OCI-LY1 (cell line): Measurements from ENCODE around the gene KHDC4.

ENCODE experiments used
- EZH2 ChIP-seq: fragments of 200-600 bp; sonication (generic), shearing (Covaris generic); IDR thresholded peaks from 2 replicates; pipeline ENCODE4 v1.8.0; 2017; ENCODE audit warnings: borderline replicate concordance, mixed run types, mild to moderate bottlenecking, antibody characterized with exemption, low read length, moderate library complexity, mixed read lengths
- TF ChIP-seq, protein P1 (sequence below): fragments of 200-600 bp; sonication (generic), shearing (Covaris generic); IDR thresholded peaks from 2 replicates; pipeline ENCODE4 v1.5.1; 2017; ENCODE audit warnings: mild to moderate bottlenecking, antibody characterized with exemption, low read length, moderate library complexity, mixed read lengths

DNA sequence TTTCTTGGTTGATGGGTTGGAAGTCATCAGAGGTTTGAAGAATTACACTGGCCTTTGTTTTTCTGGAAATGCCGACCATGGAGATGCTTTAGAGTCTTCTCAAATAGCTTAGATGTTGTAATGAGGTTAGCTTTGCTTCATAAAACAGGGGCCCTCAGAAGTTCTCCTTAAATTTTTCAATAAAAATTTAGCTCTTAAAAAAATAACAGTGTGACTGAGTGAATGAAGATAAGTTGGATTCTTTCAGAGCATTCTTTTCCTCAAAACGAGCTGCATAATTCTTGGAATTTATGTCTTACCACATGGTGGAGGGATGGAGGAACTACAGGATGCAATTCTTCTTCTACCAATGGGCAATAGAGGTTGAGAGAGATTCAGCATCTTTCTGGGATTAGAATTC lies 51.4 kb downstream of the KHDC4 start:
- TF ChIP-seq, protein P1, sequence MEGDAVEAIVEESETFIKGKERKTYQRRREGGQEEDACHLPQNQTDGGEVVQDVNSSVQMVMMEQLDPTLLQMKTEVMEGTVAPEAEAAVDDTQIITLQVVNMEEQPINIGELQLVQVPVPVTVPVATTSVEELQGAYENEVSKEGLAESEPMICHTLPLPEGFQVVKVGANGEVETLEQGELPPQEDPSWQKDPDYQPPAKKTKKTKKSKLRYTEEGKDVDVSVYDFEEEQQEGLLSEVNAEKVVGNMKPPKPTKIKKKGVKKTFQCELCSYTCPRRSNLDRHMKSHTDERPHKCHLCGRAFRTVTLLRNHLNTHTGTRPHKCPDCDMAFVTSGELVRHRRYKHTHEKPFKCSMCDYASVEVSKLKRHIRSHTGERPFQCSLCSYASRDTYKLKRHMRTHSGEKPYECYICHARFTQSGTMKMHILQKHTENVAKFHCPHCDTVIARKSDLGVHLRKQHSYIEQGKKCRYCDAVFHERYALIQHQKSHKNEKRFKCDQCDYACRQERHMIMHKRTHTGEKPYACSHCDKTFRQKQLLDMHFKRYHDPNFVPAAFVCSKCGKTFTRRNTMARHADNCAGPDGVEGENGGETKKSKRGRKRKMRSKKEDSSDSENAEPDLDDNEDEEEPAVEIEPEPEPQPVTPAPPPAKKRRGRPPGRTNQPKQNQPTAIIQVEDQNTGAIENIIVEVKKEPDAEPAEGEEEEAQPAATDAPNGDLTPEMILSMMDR: no peak
- TF ChIP-seq EZH2: no peak
